GM21619 (cell line): ENCODE results near the gene CSRNP2.
A peak's percentile ranks its signal among the peaks of the same experiment; 100 is the strongest.
"Not testable (repeated sequence)": the region's sequence is repeated elsewhere in the genome, so short reads cannot be mapped to it uniquely, and the experiment has no call there.

Experiments
- ATAC-seq: cut with Tn5 transposase; IDR thresholded peaks from one replicate; pipeline ENCODE4 v1.9.1; 2021; ENCODE audit not compliant: unreplicated experiment

Gene CSRNP2

DNA sequence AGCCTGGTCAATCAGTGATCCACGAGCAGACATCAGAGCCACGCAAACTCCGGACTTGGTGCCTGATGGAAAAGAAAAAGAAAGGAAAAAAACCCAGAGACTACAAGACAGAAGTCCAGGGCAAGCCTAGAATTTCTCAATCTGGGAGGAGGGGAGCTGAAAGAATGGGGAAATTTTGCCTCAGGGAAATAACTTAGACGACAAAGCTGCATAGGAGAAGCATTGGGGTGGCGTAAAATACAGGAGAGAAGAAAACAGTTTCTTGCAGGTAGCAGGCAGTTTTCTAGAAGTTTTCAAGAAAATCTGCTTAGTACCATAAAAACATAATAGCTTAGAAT, 54.6 kb downstream of the CSRNP2 start:
- no peak for ATAC-seq

DNA sequence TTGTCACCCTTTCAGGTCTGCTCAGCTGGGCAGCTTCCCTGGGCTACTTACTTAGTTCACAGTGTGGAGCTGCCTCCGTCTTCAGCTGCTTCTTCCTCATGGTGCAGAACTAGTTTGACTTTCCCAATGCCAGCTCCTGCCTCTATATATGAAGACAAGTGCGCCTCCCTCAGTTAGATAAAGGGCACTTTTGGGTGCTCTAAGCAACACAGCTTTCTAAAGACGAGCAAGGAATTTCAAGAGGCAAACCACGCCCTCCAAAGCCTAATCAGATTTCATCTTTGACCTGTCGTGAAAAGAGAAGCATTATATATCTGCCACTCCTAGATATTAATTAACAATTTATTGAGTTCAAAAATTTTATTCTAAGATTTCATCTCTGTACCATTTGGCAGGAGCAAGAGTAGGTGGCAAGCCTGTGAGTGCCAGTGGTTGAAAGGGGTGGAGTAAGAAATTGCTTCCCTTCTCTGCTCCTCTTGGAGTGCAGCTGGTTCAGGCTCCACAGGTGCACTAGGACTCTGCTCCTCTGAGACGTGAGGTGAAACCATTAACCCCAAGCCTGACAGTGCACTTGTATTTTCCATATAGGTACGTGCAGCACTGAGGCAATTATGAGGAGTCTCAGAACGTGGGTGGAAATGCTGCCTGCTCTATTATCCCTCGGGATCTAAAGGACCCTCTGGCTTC, 55.1 kb downstream of the CSRNP2 start:
- no peak for ATAC-seq

DNA sequence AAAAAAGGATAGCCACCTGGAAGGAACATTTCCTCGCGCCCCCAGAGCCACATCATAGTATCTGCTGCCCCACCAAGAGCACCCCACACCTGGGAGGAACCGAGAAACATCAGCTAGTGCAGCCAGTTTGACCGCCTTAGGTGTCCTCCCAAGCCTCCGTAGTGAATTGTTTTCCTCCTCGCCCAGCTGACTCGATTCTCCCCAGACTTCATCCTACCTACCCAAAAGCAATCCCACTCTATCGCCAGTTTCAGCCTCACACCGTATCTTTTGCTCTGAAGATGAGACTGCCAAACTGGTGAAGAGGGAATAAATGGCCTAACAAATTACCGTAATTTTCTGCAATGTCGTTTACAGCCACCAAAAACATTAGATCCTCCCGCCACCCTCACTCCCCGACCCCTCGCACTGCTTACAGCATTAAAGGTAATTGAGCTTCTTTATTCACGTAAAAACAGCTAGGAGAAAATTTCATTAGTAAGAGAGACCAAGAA, 56.0 kb downstream of the CSRNP2 start:
- ATAC-seq, result no peak

DNA sequence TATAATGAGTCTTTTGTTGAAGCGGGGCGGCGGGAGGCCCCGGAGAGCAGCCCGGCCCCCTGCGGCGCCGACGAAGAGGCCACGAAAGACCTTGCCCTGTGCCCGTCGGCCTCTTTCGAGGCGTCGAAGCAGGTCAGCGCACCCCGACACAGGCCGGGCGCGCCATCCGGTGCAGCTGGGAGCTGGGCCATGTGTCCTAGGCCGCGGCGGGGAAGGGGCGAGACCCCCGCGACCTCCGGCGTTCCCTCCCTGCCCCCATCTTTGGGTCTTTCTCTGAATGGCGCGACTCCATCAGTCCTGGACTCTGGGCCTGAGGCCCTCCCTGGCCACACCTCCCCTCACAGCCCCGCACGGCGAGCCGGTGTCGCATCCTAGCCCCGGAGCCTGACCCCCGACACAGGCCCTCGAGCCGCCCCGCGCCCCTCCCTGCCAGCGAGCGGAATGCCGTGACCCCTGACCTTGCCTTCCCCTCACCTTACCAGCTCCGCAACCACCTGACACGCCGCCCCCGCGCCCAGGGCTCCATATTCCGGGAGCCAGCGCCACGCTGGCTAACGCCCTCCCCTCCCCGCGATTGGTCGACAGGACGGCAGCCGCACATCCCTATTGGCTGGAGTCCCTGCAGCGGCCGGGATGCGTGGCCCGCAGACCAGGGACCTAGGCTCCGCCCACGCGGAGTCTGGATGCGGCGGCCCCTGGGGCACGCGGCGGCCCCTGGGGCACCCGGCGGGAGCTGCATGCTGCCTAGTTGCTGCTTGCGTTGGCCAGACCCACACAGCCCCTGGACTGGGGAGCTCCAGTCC, 57.4 kb downstream of the CSRNP2 start, which contains the start of gene SLC11A2:
Gene SLC11A2 (minus strand): TSS at position 549 of the 803 bp plus-strand sequence. CDS start 15,656 bp downstream, outside the sequence.
- ATAC-seq, result peak; percentile 90

DNA sequence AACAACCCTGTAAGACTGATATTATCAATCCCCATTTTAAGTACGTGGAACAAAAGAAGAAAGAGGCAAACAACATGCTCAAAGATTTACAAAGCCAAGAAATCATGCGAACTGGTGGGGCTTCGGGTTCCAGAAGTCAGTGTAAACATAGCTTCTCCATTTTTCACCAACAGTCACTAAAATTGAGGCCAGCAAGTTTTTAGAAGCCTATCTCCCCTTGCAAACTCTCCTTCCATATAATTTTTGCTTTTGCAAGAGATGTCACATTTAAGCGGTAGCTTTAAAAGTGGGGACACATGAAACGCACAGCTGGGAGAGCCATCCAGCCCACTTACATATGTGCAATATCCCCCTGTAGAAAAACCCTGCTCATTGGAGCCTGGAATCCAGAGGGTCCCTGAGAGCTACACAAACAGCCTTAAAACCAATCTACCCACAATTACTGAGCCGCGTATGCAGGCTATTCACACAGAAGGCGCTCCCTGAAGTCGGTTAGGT, 58.0 kb downstream of the CSRNP2 start:
- no peak for ATAC-seq

DNA sequence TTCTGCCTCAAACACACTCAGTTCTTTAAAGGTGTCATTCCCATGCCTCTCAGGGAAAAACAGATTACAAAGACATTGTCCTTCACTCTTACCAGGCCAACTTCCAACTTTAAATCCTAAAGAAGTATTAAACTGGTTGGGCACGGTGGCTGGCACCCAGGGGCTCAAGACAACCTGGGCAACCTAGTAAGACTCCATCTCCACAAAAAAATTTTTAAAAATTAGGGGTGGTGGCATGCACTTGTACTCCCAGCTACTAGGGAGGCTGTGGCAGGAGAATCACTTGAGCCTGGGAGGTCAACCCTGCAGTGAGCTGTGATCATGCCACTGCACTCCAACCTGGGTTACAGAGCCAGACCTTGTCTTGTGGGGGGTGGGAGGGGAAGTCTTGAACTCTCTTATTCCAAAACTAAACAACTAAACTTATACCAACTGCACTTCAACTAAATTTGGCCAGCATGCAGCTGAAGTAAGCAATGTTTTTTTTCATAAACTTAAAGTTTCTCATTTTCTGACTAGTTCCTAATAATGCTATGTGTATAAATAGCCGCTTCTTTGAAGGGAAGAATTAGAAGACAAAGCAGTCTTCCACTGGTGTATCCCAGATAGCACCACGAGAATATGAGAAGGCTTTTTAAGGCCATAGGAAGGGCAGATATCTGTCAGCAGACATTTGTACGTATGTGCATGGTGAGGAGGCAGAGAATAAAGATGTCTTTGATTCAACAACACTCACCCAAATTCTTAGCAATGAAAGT, 59.6 kb downstream of the CSRNP2 start:
- ATAC-seq, result no peak

DNA sequence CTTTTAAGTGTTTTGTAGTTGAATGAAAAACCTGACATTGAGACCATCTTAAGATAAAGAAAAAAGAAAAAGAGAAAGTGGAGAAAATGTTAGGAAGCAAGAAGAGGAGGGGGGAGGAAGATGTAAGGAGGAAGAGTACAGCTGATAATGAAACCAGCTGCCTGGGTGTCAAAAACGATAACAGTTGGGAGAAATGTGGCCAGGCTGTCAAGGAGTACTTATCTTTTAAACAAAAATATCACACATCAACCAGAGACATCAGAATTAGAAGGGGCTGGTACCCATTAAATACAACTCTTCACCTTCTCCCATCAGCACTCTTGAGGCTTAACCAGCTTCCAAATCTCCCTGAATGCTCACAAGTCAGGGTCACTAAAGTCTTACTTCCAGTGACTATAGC, 61.7 kb downstream of the CSRNP2 start:
- ATAC-seq, result no peak

DNA sequence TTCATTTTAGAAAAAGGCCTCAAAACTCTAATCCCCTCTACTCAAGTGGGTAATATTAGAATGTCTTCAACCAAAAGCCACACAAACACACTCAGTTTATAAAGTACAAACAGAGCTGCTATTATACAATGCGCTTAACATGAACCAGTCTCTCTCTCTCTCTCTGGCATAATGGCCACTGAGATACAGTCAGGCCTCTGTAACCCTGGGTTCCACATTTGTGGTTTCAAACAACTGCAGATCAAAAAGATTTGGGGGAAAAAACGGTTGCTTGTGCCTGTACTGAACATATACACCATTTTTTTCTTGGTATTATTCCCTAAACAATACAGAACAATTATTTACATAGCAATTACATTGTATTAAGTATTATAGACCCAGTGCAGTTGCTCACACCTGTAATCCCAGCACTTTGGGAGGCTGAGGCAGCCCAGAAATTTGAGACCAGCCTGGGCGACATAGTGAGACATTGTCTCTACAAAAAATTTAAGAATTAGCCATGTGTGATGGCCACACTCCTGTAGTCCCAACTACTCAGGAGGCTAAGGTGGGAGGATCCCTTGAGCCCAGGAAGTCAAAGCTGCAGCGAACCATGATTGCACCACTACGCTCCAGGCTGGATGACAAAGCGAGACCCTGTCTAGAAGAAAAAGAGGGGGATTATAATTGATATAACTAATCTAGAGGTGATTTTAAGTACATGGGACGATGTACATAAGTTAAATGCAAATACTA, 62.8 kb downstream of the CSRNP2 start:
- ATAC-seq, result no peak

DNA sequence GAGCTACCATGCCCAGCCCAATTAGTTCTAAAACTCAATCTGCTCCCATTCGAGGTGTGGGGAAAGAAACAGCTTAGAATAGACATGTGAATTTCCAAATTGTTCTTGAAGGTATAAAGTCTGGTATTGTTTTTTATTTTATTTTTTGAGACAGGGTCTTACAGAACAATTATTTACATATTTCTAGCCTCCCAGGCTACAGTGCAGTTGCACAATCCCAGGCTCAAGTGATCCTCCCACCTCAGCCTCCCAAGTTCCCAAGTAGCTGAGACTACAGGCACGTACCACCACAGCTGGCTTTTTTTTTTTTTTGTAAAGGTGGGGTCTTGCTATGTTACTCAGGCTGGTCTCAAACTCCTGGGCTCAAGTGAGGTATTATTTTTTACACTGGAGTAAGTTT, 63.5 kb downstream of the CSRNP2 start:
- ATAC-seq, result no peak

DNA sequence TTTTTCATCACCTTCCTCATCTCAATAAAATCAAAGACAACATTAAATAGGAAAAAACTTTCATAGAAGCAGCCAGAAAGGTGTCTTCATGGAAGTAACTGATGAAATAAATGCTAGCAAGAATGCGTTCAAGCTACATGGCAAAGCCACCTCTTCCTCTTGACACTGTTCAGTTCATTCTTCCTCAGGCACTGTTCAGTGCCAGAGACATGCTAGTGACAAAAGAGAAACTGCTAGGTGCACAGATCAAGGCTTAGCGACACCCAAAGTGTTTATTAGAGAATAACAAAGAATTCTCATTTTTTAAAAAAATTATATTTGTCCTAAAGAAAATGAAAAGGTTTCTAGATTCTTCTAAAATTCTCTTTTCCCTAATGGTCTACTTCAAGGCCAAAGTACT, 64.4 kb downstream of the CSRNP2 start:
- ATAC-seq, result no peak

DNA sequence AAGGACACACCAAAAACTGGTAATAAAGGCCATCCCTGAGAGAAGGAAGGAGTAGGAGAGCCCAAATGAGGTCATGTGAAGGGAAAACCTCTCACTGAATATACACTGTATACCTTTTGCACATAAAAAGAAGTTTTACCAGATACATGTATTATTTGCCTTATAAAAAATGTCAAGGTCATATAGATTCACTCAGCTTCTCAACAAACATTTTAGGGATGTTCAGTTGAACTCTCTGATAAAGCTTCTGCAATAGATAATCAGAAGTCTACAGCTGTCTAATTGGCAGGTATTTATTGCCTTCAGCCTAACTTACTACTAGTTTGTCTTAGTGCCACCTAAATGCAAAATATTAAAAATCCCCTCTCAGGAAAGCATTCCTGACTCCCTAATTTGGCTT, 65.9 kb downstream of the CSRNP2 start:
- ATAC-seq, result no peak

DNA sequence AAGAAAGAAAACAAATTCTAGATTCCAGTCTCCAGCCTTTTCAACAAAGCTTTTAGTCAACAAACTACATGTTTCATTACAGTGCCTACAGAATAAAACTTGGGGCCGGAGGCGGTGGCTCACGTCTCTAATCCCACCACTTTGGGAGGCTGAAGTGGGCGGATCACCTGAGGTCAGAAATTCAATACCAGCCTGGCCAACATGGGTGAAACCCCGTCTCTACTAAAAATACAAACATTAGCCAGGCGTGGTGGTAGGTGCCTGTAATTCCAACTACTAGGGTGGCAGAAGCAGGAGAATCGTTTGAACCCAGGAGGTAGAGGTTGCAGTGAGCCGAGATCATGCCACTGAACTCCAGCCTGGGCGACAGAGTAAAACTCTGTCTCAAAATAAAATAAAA, 68.9 kb downstream of the CSRNP2 start:
- ATAC-seq, result not testable (repeated sequence)

DNA sequence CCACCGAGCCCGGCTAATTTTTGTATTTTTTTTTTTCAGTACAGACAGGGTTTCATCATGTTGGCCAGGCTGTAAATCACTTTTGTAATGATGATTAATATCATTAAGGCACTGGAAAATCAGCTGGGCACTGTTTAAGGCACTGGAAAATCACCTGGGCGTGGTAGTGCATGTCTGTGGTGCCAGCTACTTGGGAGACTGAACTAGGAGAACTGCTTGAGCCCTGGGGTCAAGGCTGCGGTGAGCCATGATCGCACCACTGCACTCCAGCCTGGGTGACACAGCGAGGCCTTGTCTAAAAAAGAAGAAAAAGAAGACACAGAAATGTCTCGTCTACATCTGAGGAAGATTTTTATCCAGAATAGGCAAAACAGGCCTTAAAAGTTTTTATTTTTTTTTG, 70.0 kb downstream of the CSRNP2 start:
- ATAC-seq, result no peak

DNA sequence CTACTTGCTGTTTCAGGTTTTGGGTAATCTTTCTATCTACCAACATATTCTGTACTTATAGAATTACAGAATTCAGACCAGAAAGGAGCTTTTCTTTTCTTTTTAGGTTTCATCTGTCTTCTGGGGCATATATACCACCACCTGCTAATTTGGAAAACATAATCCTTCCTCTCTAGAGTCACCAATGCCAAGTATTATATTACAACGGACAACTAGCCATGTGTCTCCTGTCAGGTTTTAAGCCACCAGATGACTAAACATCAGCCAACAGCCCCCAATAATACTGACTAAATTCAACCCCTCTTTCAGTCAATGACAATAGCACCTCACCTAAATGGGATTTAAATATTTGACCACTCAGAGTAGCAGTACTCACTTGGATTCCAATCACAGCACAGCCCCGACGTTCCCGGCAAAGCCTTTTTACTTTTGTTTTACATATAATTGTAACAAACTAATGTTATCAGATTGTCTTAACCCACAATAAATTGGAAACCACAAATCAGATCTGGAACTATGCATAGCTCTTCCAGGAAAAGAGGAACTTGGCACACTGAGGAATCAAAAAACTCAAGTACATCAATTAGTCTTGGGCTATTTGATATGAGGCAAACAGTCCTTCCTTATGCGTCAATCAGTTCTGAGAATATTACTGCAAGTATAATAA, 70.7 kb downstream of the CSRNP2 start:
- no peak for ATAC-seq

DNA sequence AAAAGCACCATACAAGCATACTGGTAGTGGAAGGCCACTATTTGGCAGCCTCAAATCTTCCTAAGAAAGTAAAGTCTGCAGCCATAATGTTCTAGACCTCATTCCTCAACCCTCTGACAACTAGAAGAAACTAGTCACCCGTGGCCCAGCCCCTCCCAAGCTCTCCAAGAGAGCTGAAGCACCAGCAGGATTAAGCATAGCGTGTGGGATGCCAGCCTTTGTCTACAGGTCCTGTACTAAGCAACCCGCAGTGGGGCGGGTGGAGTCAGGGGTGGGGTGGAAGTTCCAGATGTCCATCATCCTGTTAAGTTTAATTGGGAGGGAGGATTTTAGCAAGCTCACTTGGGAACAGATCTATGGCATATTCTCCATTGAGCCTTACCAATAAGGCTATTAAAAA, 71.4 kb downstream of the CSRNP2 start:
- ATAC-seq, result no peak
